ENCODE results near the gene ITPR1.

Gene ITPR1

GRCh38 chr3:4818986-4819693 lies 326.0 kb downstream of the ITPR1 start:
- no peak for DNase-seq
- in situ Hi-C loops (cut with MboI; ENCODE audit: low pct_unique_long_range_greater_than_20kb, low sequenced_read_pairs), result no loop called here

GRCh38 chr3:4819746-4820145 lies 326.6 kb downstream of the ITPR1 start:
- in situ Hi-C loops (cut with MboI; ENCODE audit: low pct_unique_long_range_greater_than_20kb, low sequenced_read_pairs), result no loop called here
- DNase-seq, result no peak

- in situ Hi-C loops (cut with MboI; ENCODE audit: low pct_unique_long_range_greater_than_20kb, low sequenced_read_pairs), result no loop called here
Measured at GRCh38 chr3:4820296-4821121, 327.4 kb downstream of the ITPR1 start.

GRCh38 chr3:4821338-4821737 lies 328.2 kb downstream of the ITPR1 start:
- in situ Hi-C loops (cut with MboI; ENCODE audit: low pct_unique_long_range_greater_than_20kb, low sequenced_read_pairs), result no loop called here
- DNase-seq, result no peak

More at GRCh38 chr3:4820296-4821121, 327.4 kb downstream of the ITPR1 start:
- DNase-seq, result no peak

- in situ Hi-C loops (cut with MboI; ENCODE audit: low pct_unique_long_range_greater_than_20kb, low sequenced_read_pairs), result no loop called here
- no peak for DNase-seq
Measured at GRCh38 chr3:4821975-4822374, 328.8 kb downstream of the ITPR1 start.

- no peak for DNase-seq
- in situ Hi-C loops (cut with MboI; ENCODE audit: low pct_unique_long_range_greater_than_20kb, low sequenced_read_pairs), result no loop called here
Measured at GRCh38 chr3:4822568-4822967, 329.4 kb downstream of the ITPR1 start.

GRCh38 chr3:4823385-4823784 lies 330.2 kb downstream of the ITPR1 start:
- in situ Hi-C loops (cut with MboI; ENCODE audit: low pct_unique_long_range_greater_than_20kb, low sequenced_read_pairs), result no loop called here
- no peak for DNase-seq

- in situ Hi-C loops (cut with MboI; ENCODE audit: low pct_unique_long_range_greater_than_20kb, low sequenced_read_pairs), result no loop called here
- no peak for DNase-seq
Measured at GRCh38 chr3:4823986-4824925, 331.1 kb downstream of the ITPR1 start.

- DNase-seq, result no peak
- in situ Hi-C loops (cut with MboI; ENCODE audit: low pct_unique_long_range_greater_than_20kb, low sequenced_read_pairs), result no loop called here
Measured at GRCh38 chr3:4824926-4825325, 331.8 kb downstream of the ITPR1 start.

GRCh38 chr3:4825436-4826236 lies 332.5 kb downstream of the ITPR1 start:
- in situ Hi-C loops (cut with MboI; ENCODE audit: low pct_unique_long_range_greater_than_20kb, low sequenced_read_pairs), result no loop called here
- DNase-seq, result peak; percentile 62

GRCh38 chr3:4826237-4827100 lies 333.3 kb downstream of the ITPR1 start:
- no peak for DNase-seq
- in situ Hi-C loops (cut with MboI; ENCODE audit: low pct_unique_long_range_greater_than_20kb, low sequenced_read_pairs), result no loop called here

- no peak for DNase-seq
- in situ Hi-C loops (cut with MboI; ENCODE audit: low pct_unique_long_range_greater_than_20kb, low sequenced_read_pairs), result no loop called here
Measured at GRCh38 chr3:4827767-4828166, 334.6 kb downstream of the ITPR1 start.

GRCh38 chr3:4828279-4829030 lies 335.3 kb downstream of the ITPR1 start:
- in situ Hi-C loops (cut with MboI; ENCODE audit: low pct_unique_long_range_greater_than_20kb, low sequenced_read_pairs), result no loop called here
- DNase-seq, result no peak

GRCh38 chr3:4829031-4829394 lies 335.9 kb downstream of the ITPR1 start:
- DNase-seq, result no peak
- in situ Hi-C loops (cut with MboI; ENCODE audit: low pct_unique_long_range_greater_than_20kb, low sequenced_read_pairs), result no loop called here

GRCh38 chr3:4830586-4830914 lies 337.4 kb downstream of the ITPR1 start:
- in situ Hi-C loops (cut with MboI; ENCODE audit: low pct_unique_long_range_greater_than_20kb, low sequenced_read_pairs), result no loop called here
- no peak for DNase-seq

GRCh38 chr3:4831580-4831950 lies 338.4 kb downstream of the ITPR1 start:
- in situ Hi-C loops (cut with MboI; ENCODE audit: low pct_unique_long_range_greater_than_20kb, low sequenced_read_pairs), result no loop called here
- no peak for DNase-seq

- no peak for DNase-seq
- in situ Hi-C loops (cut with MboI; ENCODE audit: low pct_unique_long_range_greater_than_20kb, low sequenced_read_pairs), result no loop called here
Measured at GRCh38 chr3:4833471-4833870, 340.3 kb downstream of the ITPR1 start.
